Activated T-helper 17 cell treated with anti-CD3 and anti-CD28 coated beads, Interleukin-2, amount 50 U/mL, for 72 hours (primary cell): ENCODE data around the gene P2RX2. TPM values are rescaled to one million over a fixed set of nuclear protein-coding genes. Genes with fewer than 3 reads are reported as not detected.
A peak's percentile ranks its signal among the peaks of the same experiment; 100 is the strongest.

Source experiments
- ATAC-seq: fragments of 150-1000 bp; cut with Tn5 transposase; replicated peaks from 2 replicates; pipeline ENCODE4 v1.10.0; 2021; ENCODE audit warnings: mild to moderate bottlenecking, moderate library complexity
- H3K27ac Mint-ChIP-seq: one replicate; pipeline ENCODE4 v1.8.0; 2022; ENCODE audit warnings: mixed read lengths
- H3K27me3 Mint-ChIP-seq: one replicate; pipeline ENCODE4 v1.8.0; 2022; ENCODE audit warnings: mixed read lengths
- H3K36me3 Mint-ChIP-seq: one replicate; pipeline ENCODE4 v1.8.0; 2022; ENCODE audit warnings: low read depth, mild to moderate bottlenecking, mixed read lengths
- H3K4me1 Mint-ChIP-seq: one replicate; pipeline ENCODE4 v1.8.0; 2022; ENCODE audit warnings: mixed read lengths
- H3K4me3 Mint-ChIP-seq: one replicate; pipeline ENCODE4 v1.8.0; 2022; ENCODE audit warnings: mild to moderate bottlenecking, mixed read lengths
- H3K9me3 Mint-ChIP-seq: one replicate; pipeline ENCODE4 v1.8.0; 2022; ENCODE audit warnings: mixed read lengths
- total RNA-seq, 2 donors: library from RNA; stranded (reverse); gene quantifications; one replicate each; pipeline ENCODE4 v1.2.3, GENCODE V29; 2022

P2RX2 gene
- total RNA-seq, 2 donors from 2014 or later = not detected

GRCh38 chr12:132603240-132604150 lies 15.1 kb upstream of the P2RX2 start:
- Mint-ChIP-seq H3K27ac (no peak overlapping the region), H3K4me3 (no peak overlapping the region), H3K27me3 (peaks cover 33% of the 10 kb centered on the region), H3K4me1 (peaks cover 3% of the 10 kb centered on the region), H3K36me3 (no peaks in the 10 kb centered on the region), H3K9me3 (no peaks in the 10 kb centered on the region)
- ATAC-seq = no peak

GRCh38 chr12:132604151-132604618 lies 14.4 kb upstream of the P2RX2 start:
- H3K36me3 Mint-ChIP-seq = no peaks in the 10 kb centered on the region

GRCh38 chr12:132604668-132605441 lies 13.7 kb upstream of the P2RX2 start:
- no peak for ATAC-seq
- Mint-ChIP-seq H3K36me3 (no peaks in the 10 kb centered on the region), H3K27me3 (peaks cover 39% of the 10 kb centered on the region), H3K4me1 (no peaks in the 10 kb centered on the region), H3K4me3 (no peak overlapping the region), H3K27ac (no peak overlapping the region), H3K9me3 (no peaks in the 10 kb centered on the region)

More at GRCh38 chr12:132604151-132604618, 14.4 kb upstream of the P2RX2 start:
- peaks cover 36% of the 10 kb centered on the region for H3K27me3 Mint-ChIP-seq
- no peak for ATAC-seq
- H3K4me1 Mint-ChIP-seq = no peaks in the 10 kb centered on the region
- no peak overlapping the region for H3K4me3 Mint-ChIP-seq
- H3K9me3 Mint-ChIP-seq = no peaks in the 10 kb centered on the region
- no peak overlapping the region for H3K27ac Mint-ChIP-seq

GRCh38 chr12:132605892-132606291 lies 12.7 kb upstream of the P2RX2 start:
- no peak for ATAC-seq
- H3K27me3 Mint-ChIP-seq = peaks cover 45% of the 10 kb centered on the region
- H3K27ac Mint-ChIP-seq = no peak overlapping the region
- H3K4me1 Mint-ChIP-seq = peaks cover 6% of the 10 kb centered on the region
- H3K36me3 Mint-ChIP-seq = no peaks in the 10 kb centered on the region
- H3K9me3 Mint-ChIP-seq = no peaks in the 10 kb centered on the region
- no peak overlapping the region for H3K4me3 Mint-ChIP-seq

GRCh38 chr12:132606466-132606865 lies 12.1 kb upstream of the P2RX2 start:
- H3K4me3 Mint-ChIP-seq = no peak overlapping the region
- peaks cover 45% of the 10 kb centered on the region for H3K27me3 Mint-ChIP-seq
- ATAC-seq = no peak
- H3K4me1 Mint-ChIP-seq = peaks cover 6% of the 10 kb centered on the region
- H3K9me3 Mint-ChIP-seq = no peaks in the 10 kb centered on the region
- H3K27ac Mint-ChIP-seq = no peak overlapping the region
- H3K36me3 Mint-ChIP-seq = no peaks in the 10 kb centered on the region

- H3K9me3 Mint-ChIP-seq = no peaks in the 10 kb centered on the region
- peaks cover 6% of the 10 kb centered on the region for H3K4me1 Mint-ChIP-seq
- no peaks in the 10 kb centered on the region for H3K36me3 Mint-ChIP-seq
- H3K27me3 Mint-ChIP-seq = peaks cover 43% of the 10 kb centered on the region
- ATAC-seq = no peak
- H3K4me3 Mint-ChIP-seq = no peak overlapping the region
- no peak overlapping the region for H3K27ac Mint-ChIP-seq
Measured at GRCh38 chr12:132606927-132607326, 11.6 kb upstream of the P2RX2 start.

- no peaks in the 10 kb centered on the region for H3K36me3 Mint-ChIP-seq
- H3K27ac Mint-ChIP-seq = no peak overlapping the region
- H3K9me3 Mint-ChIP-seq = no peaks in the 10 kb centered on the region
- H3K4me3 Mint-ChIP-seq = no peak overlapping the region
- no peak for ATAC-seq
- peaks cover 35% of the 10 kb centered on the region for H3K27me3 Mint-ChIP-seq
- peaks cover 6% of the 10 kb centered on the region for H3K4me1 Mint-ChIP-seq
Measured at GRCh38 chr12:132608231-132609171, 10.1 kb upstream of the P2RX2 start.

GRCh38 chr12:132610051-132610759 lies 8.4 kb upstream of the P2RX2 start, which contains the start of gene LRCOL1:
LRCOL1 (minus strand) TSS chr12:132610582; CDS start chr12:132606251, 4,331 bp downstream.
- Mint-ChIP-seq H3K4me1 (peaks cover 10% of the 10 kb centered on the region), H3K27ac (no peak within 1 kb of the TSS), H3K27me3 (peaks cover 35% of the 10 kb centered on the region), H3K4me3 (peak within 1 kb of the TSS; percentile 42), H3K9me3 (no peaks in the 10 kb centered on the region), H3K36me3 (no peaks in the 10 kb centered on the region)
- peak; percentile 13 for ATAC-seq

GRCh38 chr12:132610866-132611602 lies 7.5 kb upstream of the P2RX2 start:
- Mint-ChIP-seq H3K36me3 (no peaks in the 10 kb centered on the region), H3K4me3 (peak overlapping the region; percentile 42), H3K27ac (no peak overlapping the region), H3K27me3 (peaks cover 39% of the 10 kb centered on the region), H3K9me3 (no peaks in the 10 kb centered on the region), H3K4me1 (peaks cover 10% of the 10 kb centered on the region)
- no peak for ATAC-seq

- no peak for ATAC-seq
- Mint-ChIP-seq H3K27me3 (peaks cover 36% of the 10 kb centered on the region), H3K36me3 (no peaks in the 10 kb centered on the region), H3K4me1 (peaks cover 10% of the 10 kb centered on the region), H3K4me3 (no peak overlapping the region), H3K27ac (no peak overlapping the region), H3K9me3 (no peaks in the 10 kb centered on the region)
Measured at GRCh38 chr12:132611620-132612019, 7.0 kb upstream of the P2RX2 start.

GRCh38 chr12:132614029-132614428 lies 4.5 kb upstream of the P2RX2 start:
- H3K36me3 Mint-ChIP-seq = peaks cover 9% of the 10 kb centered on the region
- peaks cover 16% of the 10 kb centered on the region for H3K4me1 Mint-ChIP-seq
- H3K27me3 Mint-ChIP-seq = peaks cover 30% of the 10 kb centered on the region
- H3K4me3 Mint-ChIP-seq = no peak overlapping the region
- H3K27ac Mint-ChIP-seq = no peak overlapping the region
- no peak for ATAC-seq
- H3K9me3 Mint-ChIP-seq = no peaks in the 10 kb centered on the region

- no peaks in the 10 kb centered on the region for H3K9me3 Mint-ChIP-seq
- H3K4me1 Mint-ChIP-seq = peaks cover 16% of the 10 kb centered on the region
- peak; percentile 84 for ATAC-seq
- peaks cover 26% of the 10 kb centered on the region for H3K27me3 Mint-ChIP-seq
- peaks cover 9% of the 10 kb centered on the region for H3K36me3 Mint-ChIP-seq
- H3K27ac Mint-ChIP-seq = no peak overlapping the region
- H3K4me3 Mint-ChIP-seq = no peak overlapping the region
Measured at GRCh38 chr12:132614861-132615578, 3.6 kb upstream of the P2RX2 start.
